ENCODE results near the gene NRIP1. TPM values are rescaled to one million over a fixed set of nuclear protein-coding genes. Genes with fewer than 3 reads are reported as not detected.

Gene NRIP1
- total RNA-seq, 1 experiment from 2014 or later = 29.6 TPM

DNA sequence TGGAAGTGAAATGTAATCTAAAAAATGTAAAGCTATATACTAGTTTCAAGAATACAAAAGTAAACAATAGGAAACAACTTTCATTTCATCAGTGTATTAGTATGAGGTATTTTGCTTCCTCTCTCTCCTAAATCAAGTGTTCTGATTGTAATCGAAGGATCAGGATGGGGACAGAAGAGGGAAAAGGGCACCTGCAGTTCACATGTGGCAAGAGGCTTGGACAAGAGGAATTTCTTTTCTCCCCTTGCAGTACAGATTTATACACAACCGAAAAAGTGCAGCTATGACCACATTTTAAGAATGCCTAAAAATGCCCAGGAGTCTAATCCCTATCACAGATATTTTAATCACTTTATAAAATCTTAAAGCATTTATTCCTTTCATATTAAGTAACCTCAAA lies 63.7 kb downstream of the NRIP1 start:
- Histone ChIP-seq H3K4me3 (replicated peaks in 1 of 2; ENCODE audit: low read depth in 1 of 2, low read length in 2 of 2) (no peak overlapping the region), H3K27me3 (ENCODE audit: insufficient read depth, low read length) (no peaks in the 10 kb centered on the region), H3K9ac (ENCODE audit: low read length) (no peak overlapping the region), H4K20me1 (ENCODE audit: insufficient read depth) (no peaks in the 10 kb centered on the region), H3K9me2 (ENCODE audit: insufficient read depth) (no peaks in the 10 kb centered on the region), H3K27ac (ENCODE audit: low read depth, low read length) (no peak overlapping the region), H3K4me1 (ENCODE audit: control insufficient read depth in 1 of 2, insufficient read depth in 2 of 2, low read length in 2 of 2) (peaks cover 3 to 4% of the 10 kb centered on the region in 2 experiments; a peak in 2 of 4 replicates), H3K79me2 (ENCODE audit: insufficient read depth, low read length) (peaks cover 93% of the 10 kb centered on the region), H2AFZ (ENCODE audit: low read depth, low read length, poor library complexity, severe bottlenecking) (no peak overlapping the region), H3K4me2 (ENCODE audit: low read length) (no peak overlapping the region), H3K9me3 (ENCODE audit: control insufficient read depth in 1 of 2, insufficient read depth in 1 of 2, low read depth in 1 of 2, low read length in 2 of 2) (no peaks in the 10 kb centered on the region), H3K36me3 (ENCODE audit: control insufficient read depth in 1 of 2, insufficient read depth in 2 of 2, low read length in 2 of 2) (no peaks in the 10 kb centered on the region)
- BruUV-seq (replicated peaks) = no TSS peak
- POLR2A ChIA-PET = no interaction called here
- intact Hi-C loops (cut with micrococcal nuclease) = no loop called here
- TF ChIP-seq EZH2 (IDR thresholded peaks at IDR 0.05) = no peak
- no peak for TF ChIP-seq ELF1 (IDR thresholded peaks at IDR 0.05; ENCODE audit: borderline replicate concordance, low read depth)
- TF ChIP-seq, protein P1, sequence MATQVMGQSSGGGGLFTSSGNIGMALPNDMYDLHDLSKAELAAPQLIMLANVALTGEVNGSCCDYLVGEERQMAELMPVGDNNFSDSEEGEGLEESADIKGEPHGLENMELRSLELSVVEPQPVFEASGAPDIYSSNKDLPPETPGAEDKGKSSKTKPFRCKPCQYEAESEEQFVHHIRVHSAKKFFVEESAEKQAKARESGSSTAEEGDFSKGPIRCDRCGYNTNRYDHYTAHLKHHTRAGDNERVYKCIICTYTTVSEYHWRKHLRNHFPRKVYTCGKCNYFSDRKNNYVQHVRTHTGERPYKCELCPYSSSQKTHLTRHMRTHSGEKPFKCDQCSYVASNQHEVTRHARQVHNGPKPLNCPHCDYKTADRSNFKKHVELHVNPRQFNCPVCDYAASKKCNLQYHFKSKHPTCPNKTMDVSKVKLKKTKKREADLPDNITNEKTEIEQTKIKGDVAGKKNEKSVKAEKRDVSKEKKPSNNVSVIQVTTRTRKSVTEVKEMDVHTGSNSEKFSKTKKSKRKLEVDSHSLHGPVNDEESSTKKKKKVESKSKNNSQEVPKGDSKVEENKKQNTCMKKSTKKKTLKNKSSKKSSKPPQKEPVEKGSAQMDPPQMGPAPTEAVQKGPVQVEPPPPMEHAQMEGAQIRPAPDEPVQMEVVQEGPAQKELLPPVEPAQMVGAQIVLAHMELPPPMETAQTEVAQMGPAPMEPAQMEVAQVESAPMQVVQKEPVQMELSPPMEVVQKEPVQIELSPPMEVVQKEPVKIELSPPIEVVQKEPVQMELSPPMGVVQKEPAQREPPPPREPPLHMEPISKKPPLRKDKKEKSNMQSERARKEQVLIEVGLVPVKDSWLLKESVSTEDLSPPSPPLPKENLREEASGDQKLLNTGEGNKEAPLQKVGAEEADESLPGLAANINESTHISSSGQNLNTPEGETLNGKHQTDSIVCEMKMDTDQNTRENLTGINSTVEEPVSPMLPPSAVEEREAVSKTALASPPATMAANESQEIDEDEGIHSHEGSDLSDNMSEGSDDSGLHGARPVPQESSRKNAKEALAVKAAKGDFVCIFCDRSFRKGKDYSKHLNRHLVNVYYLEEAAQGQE (IDR thresholded peaks at IDR 0.05; ENCODE audit: low read depth) = no peak
- no peak for TF ChIP-seq SRF (IDR thresholded peaks at IDR 0.05; ENCODE audit: low read depth)
- CTCF ChIA-PET = no interaction called here
- DNase-seq (ENCODE audit: low read depth, low spot score) (no peak), ATAC-seq (no peak)
- RAD21 ChIA-PET (ENCODE audit: low non-redundant PET in 1 of 2, low total read pairs in 2 of 2, uncharacterized antibody in 2 of 2, unreplicated experiment in 2 of 2) = no interaction called here

DNA sequence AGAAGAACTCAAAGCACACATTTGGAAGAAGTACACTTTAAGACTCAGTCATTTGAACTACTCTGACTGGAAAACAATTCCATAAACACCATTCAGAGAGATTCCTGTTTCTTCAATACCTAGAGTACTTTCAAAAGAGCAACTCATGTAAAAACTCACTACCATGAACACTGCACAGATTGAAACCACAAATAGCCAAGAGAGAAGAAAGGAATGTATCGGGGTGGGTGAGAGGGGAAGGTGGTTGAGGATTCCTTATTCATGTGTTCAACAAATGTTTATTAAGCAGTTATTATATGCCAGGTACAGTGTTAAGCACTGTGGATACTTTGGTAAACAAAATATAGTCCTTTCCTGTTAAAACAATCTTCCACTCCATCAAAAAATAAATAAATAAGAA lies 64.7 kb downstream of the NRIP1 start:
- no peaks in the 10 kb centered on the region for H3K9me2 ChIP-seq (ENCODE audit: insufficient read depth)
- H3K27me3 ChIP-seq (ENCODE audit: insufficient read depth, low read length) = no peaks in the 10 kb centered on the region
- H3K36me3 ChIP-seq (ENCODE audit: control insufficient read depth in 1 of 2, insufficient read depth in 2 of 2, low read length in 2 of 2) = no peaks in the 10 kb centered on the region
- RAD21 ChIA-PET (ENCODE audit: low non-redundant PET in 1 of 2, low total read pairs in 2 of 2, uncharacterized antibody in 2 of 2, unreplicated experiment in 2 of 2) = no interaction called here
- DNase-seq (ENCODE audit: low read depth, low spot score) = no peak
- no peak overlapping the region for H3K4me3 ChIP-seq (replicated peaks in 1 of 2; ENCODE audit: low read depth in 1 of 2, low read length in 2 of 2)
- peaks cover 4 to 5% of the 10 kb centered on the region in 2 experiments; a peak in 2 of 4 replicates for H3K4me1 ChIP-seq (ENCODE audit: control insufficient read depth in 1 of 2, insufficient read depth in 2 of 2, low read length in 2 of 2)
- H4K20me1 ChIP-seq (ENCODE audit: insufficient read depth) = no peaks in the 10 kb centered on the region
- no peak overlapping the region for H3K4me2 ChIP-seq (ENCODE audit: low read length)
- H3K9ac ChIP-seq (ENCODE audit: low read length) = no peak overlapping the region
- H3K27ac ChIP-seq (ENCODE audit: low read depth, low read length) = no peak overlapping the region
- CTCF ChIA-PET = no interaction called here
- peaks cover 90% of the 10 kb centered on the region for H3K79me2 ChIP-seq (ENCODE audit: insufficient read depth, low read length)
- intact Hi-C loops (cut with micrococcal nuclease) = no loop called here
- ATAC-seq = no peak
- no peak overlapping the region for H2AFZ ChIP-seq (ENCODE audit: low read depth, low read length, poor library complexity, severe bottlenecking)
- no TSS peak for BruUV-seq (replicated peaks)
- H3K9me3 ChIP-seq (ENCODE audit: control insufficient read depth in 1 of 2, insufficient read depth in 1 of 2, low read depth in 1 of 2, low read length in 2 of 2) = no peaks in the 10 kb centered on the region
- POLR2A ChIA-PET = no interaction called here
- TF ChIP-seq ELF1 (IDR thresholded peaks at IDR 0.05; ENCODE audit: borderline replicate concordance, low read depth) = no peak
- TF ChIP-seq EZH2 (IDR thresholded peaks at IDR 0.05) = no peak
- TF ChIP-seq EGR1 (IDR thresholded peaks at IDR 0.05; ENCODE audit: low read depth) = no peak
- TF ChIP-seq, protein P2, sequence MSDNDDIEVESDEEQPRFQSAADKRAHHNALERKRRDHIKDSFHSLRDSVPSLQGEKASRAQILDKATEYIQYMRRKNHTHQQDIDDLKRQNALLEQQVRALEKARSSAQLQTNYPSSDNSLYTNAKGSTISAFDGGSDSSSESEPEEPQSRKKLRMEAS (IDR thresholded peaks at IDR 0.05) = no peak
- TF ChIP-seq, protein P3, sequence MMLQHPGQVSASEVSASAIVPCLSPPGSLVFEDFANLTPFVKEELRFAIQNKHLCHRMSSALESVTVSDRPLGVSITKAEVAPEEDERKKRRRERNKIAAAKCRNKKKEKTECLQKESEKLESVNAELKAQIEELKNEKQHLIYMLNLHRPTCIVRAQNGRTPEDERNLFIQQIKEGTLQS (IDR thresholded peaks at IDR 0.05) = no peak
- TF ChIP-seq POLR2A (IDR thresholded peaks at IDR 0.05; ENCODE audit: borderline replicate concordance, extremely low read depth, insufficient read depth, insufficient read length) = no peak
- TF ChIP-seq SIN3A (IDR thresholded peaks at IDR 0.05; ENCODE audit: low read depth) = no peak
- TF ChIP-seq, protein P4, sequence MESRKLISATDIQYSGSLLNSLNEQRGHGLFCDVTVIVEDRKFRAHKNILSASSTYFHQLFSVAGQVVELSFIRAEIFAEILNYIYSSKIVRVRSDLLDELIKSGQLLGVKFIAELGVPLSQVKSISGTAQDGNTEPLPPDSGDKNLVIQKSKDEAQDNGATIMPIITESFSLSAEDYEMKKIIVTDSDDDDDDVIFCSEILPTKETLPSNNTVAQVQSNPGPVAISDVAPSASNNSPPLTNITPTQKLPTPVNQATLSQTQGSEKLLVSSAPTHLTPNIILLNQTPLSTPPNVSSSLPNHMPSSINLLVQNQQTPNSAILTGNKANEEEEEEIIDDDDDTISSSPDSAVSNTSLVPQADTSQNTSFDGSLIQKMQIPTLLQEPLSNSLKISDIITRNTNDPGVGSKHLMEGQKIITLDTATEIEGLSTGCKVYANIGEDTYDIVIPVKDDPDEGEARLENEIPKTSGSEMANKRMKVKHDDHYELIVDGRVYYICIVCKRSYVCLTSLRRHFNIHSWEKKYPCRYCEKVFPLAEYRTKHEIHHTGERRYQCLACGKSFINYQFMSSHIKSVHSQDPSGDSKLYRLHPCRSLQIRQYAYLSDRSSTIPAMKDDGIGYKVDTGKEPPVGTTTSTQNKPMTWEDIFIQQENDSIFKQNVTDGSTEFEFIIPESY (IDR thresholded peaks at IDR 0.05; ENCODE audit: extremely low read depth, insufficient replicate concordance, low read length) = no peak
- no peak for TF ChIP-seq YY1 (IDR thresholded peaks at IDR 0.05; ENCODE audit: extremely low read depth, insufficient replicate concordance, low read depth, low read length)

Data from HCT116 (cell line).